ENCODE results near the gene MAST4. TPM values are rescaled to one million over a fixed set of nuclear protein-coding genes. Genes with fewer than 3 reads are reported as not detected.

MAST4 gene
- total and polyA plus RNA-seq, 2 donors = 12.9 to 69.1 TPM

- peaks cover 1% of the 10 kb centered on the region for H3K4me1 ChIP-seq (ENCODE audit: insufficient read depth)
- H3K36me3 ChIP-seq (ENCODE audit: insufficient read depth) = no peaks in the 10 kb centered on the region
- H3K4me3 ChIP-seq (ENCODE audit: low read depth, low read length) = no peak overlapping the region
- no peak for DNase-seq (ENCODE audit: extremely low spot score)
- no peak overlapping the region for H3K27ac ChIP-seq (ENCODE audit: low read depth)
Measured at GRCh38 chr5:66643387-66643786, 47.2 kb downstream of the MAST4 start.

GRCh38 chr5:66644111-66644510, 47.9 kb downstream of the MAST4 start:
- Histone ChIP-seq H3K4me3 (ENCODE audit: low read depth, low read length) (no peak overlapping the region), H3K4me1 (ENCODE audit: insufficient read depth) (peaks cover 1% of the 10 kb centered on the region), H3K27ac (ENCODE audit: low read depth) (no peak overlapping the region), H3K36me3 (ENCODE audit: insufficient read depth) (no peaks in the 10 kb centered on the region)
- DNase-seq (ENCODE audit: extremely low spot score) = no peak

GRCh38 chr5:66645039-66645438, 48.8 kb downstream of the MAST4 start:
- WGBS = 86% methylated on average over 3 of the region's 3 CpGs
- no peak for DNase-seq (ENCODE audit: extremely low spot score)
- H3K27ac ChIP-seq (ENCODE audit: low read depth) = no peak overlapping the region
- H3K36me3 ChIP-seq (ENCODE audit: insufficient read depth) = no peaks in the 10 kb centered on the region
- H3K4me1 ChIP-seq (ENCODE audit: insufficient read depth) = peaks cover 1% of the 10 kb centered on the region
- no peak overlapping the region for H3K4me3 ChIP-seq (ENCODE audit: low read depth, low read length)

- H3K4me3 ChIP-seq (ENCODE audit: low read depth, low read length) = no peak overlapping the region
- H3K27ac ChIP-seq (ENCODE audit: low read depth) = no peak overlapping the region
- no peaks in the 10 kb centered on the region for H3K36me3 ChIP-seq (ENCODE audit: insufficient read depth)
- peaks cover 1% of the 10 kb centered on the region for H3K4me1 ChIP-seq (ENCODE audit: insufficient read depth)
- 86% methylated on average over 2 of the region's 2 CpGs for WGBS
- DNase-seq (ENCODE audit: extremely low spot score) = no peak
Measured at GRCh38 chr5:66646570-66646969, 50.4 kb downstream of the MAST4 start.

GRCh38 chr5:66647146-66647856, 51.1 kb downstream of the MAST4 start:
- H3K36me3 ChIP-seq (ENCODE audit: insufficient read depth) = no peaks in the 10 kb centered on the region
- H3K4me1 ChIP-seq (ENCODE audit: insufficient read depth) = peaks cover 1% of the 10 kb centered on the region
- H3K4me3 ChIP-seq (ENCODE audit: low read depth, low read length) = no peak overlapping the region
- no peak for DNase-seq (ENCODE audit: extremely low spot score)
- WGBS = 84% methylated on average over 3 of the region's 3 CpGs
- no peak overlapping the region for H3K27ac ChIP-seq (ENCODE audit: low read depth)

GRCh38 chr5:66652818-66653217, 56.6 kb downstream of the MAST4 start:
- Histone ChIP-seq H3K36me3 (ENCODE audit: insufficient read depth) (no peaks in the 10 kb centered on the region), H3K4me1 (ENCODE audit: insufficient read depth) (no peaks in the 10 kb centered on the region), H3K4me3 (ENCODE audit: low read depth, low read length) (no peak overlapping the region), H3K27ac (ENCODE audit: low read depth) (no peak overlapping the region)
- 93% methylated on average over 3 of the region's 3 CpGs for WGBS
- DNase-seq (ENCODE audit: extremely low spot score) = no peak

- Histone ChIP-seq H3K4me3 (ENCODE audit: low read depth, low read length) (no peak overlapping the region), H3K27ac (ENCODE audit: low read depth) (no peak overlapping the region), H3K4me1 (ENCODE audit: insufficient read depth) (no peaks in the 10 kb centered on the region), H3K36me3 (ENCODE audit: insufficient read depth) (no peaks in the 10 kb centered on the region)
- DNase-seq (ENCODE audit: extremely low spot score) = no peak
- WGBS = 89% methylated on average over 1 of the region's 1 CpG
Measured at GRCh38 chr5:66653325-66653724, 57.1 kb downstream of the MAST4 start.

- no peaks in the 10 kb centered on the region for H3K4me1 ChIP-seq (ENCODE audit: insufficient read depth)
- DNase-seq (ENCODE audit: extremely low spot score) = no peak
- no peak overlapping the region for H3K4me3 ChIP-seq (ENCODE audit: low read depth, low read length)
- 80% methylated on average over 2 of the region's 2 CpGs for WGBS
- H3K27ac ChIP-seq (ENCODE audit: low read depth) = no peak overlapping the region
- no peaks in the 10 kb centered on the region for H3K36me3 ChIP-seq (ENCODE audit: insufficient read depth)
Measured at GRCh38 chr5:66655395-66656324, 59.5 kb downstream of the MAST4 start.

GRCh38 chr5:66658516-66658915, 62.3 kb downstream of the MAST4 start:
- Histone ChIP-seq H3K36me3 (ENCODE audit: insufficient read depth) (no peaks in the 10 kb centered on the region), H3K4me3 (ENCODE audit: low read depth, low read length) (no peak overlapping the region), H3K4me1 (ENCODE audit: insufficient read depth) (no peaks in the 10 kb centered on the region), H3K27ac (ENCODE audit: low read depth) (no peak overlapping the region)
- DNase-seq (ENCODE audit: extremely low spot score) = no peak
- WGBS = 47% methylated on average over 2 of the region's 2 CpGs

GRCh38 chr5:66659780-66660179, 63.6 kb downstream of the MAST4 start:
- Histone ChIP-seq H3K4me3 (ENCODE audit: low read depth, low read length) (no peak overlapping the region), H3K27ac (ENCODE audit: low read depth) (no peak overlapping the region), H3K36me3 (ENCODE audit: insufficient read depth) (no peaks in the 10 kb centered on the region), H3K4me1 (ENCODE audit: insufficient read depth) (no peaks in the 10 kb centered on the region)
- no peak for DNase-seq (ENCODE audit: extremely low spot score)
- 86% methylated on average over 3 of the region's 3 CpGs for WGBS

GRCh38 chr5:66660396-66660795, 64.2 kb downstream of the MAST4 start:
- Histone ChIP-seq H3K4me1 (ENCODE audit: insufficient read depth) (no peaks in the 10 kb centered on the region), H3K36me3 (ENCODE audit: insufficient read depth) (no peaks in the 10 kb centered on the region), H3K4me3 (ENCODE audit: low read depth, low read length) (no peak overlapping the region), H3K27ac (ENCODE audit: low read depth) (no peak overlapping the region)
- 32% methylated on average over 1 of the region's 1 CpG for WGBS
- no peak for DNase-seq (ENCODE audit: extremely low spot score)

GRCh38 chr5:66661149-66661548, 65.0 kb downstream of the MAST4 start:
- Histone ChIP-seq H3K4me1 (ENCODE audit: insufficient read depth) (no peaks in the 10 kb centered on the region), H3K27ac (ENCODE audit: low read depth) (no peak overlapping the region), H3K36me3 (ENCODE audit: insufficient read depth) (no peaks in the 10 kb centered on the region), H3K4me3 (ENCODE audit: low read depth, low read length) (no peak overlapping the region)
- 24% methylated on average over 3 of the region's 3 CpGs for WGBS
- DNase-seq (ENCODE audit: extremely low spot score) = no peak

GRCh38 chr5:66666778-66667177, 70.6 kb downstream of the MAST4 start:
- no peak for DNase-seq (ENCODE audit: extremely low spot score)
- Histone ChIP-seq H3K27ac (ENCODE audit: low read depth) (no peak overlapping the region), H3K4me3 (ENCODE audit: low read depth, low read length) (no peak overlapping the region), H3K36me3 (ENCODE audit: insufficient read depth) (no peaks in the 10 kb centered on the region), H3K4me1 (ENCODE audit: insufficient read depth) (no peaks in the 10 kb centered on the region)
- 62% methylated on average over 3 of the region's 3 CpGs for WGBS

Data from urinary bladder (tissue), 4 donors.